Neural crest cell (in vitro differentiated cells): ENCODE data around the gene CHMP6. TPM values are rescaled to one million over a fixed set of nuclear protein-coding genes. Genes with fewer than 3 reads are reported as not detected.

Experiments used
- DNase-seq: peaks from one replicate; pipeline ENCODE4 v3.0.0; 2021; ENCODE audit warnings: low read depth, mixed read lengths, low spot score
- H3K27ac Mint-ChIP-seq: one replicate; pipeline ENCODE4 v1.8.0; 2021; ENCODE audit warnings: mild to moderate bottlenecking, mixed read lengths; ENCODE audit not compliant: unreplicated experiment
- H3K27me3 Mint-ChIP-seq: 2 replicates; pipeline ENCODE4 v1.8.0; 2021; ENCODE audit warnings: low read depth, mild to moderate bottlenecking, mixed read lengths
- H3K36me3 Mint-ChIP-seq: 2 replicates; pipeline ENCODE4 v1.8.0; 2021; ENCODE audit warnings: low read depth, mild to moderate bottlenecking, mixed read lengths
- H3K4me1 Mint-ChIP-seq: 2 replicates; pipeline ENCODE4 v1.8.0; 2021; ENCODE audit warnings: mixed read lengths
- H3K4me3 Mint-ChIP-seq: one replicate; pipeline ENCODE4 v1.8.0; 2021; ENCODE audit warnings: mild to moderate bottlenecking, mixed read lengths
- H3K9me3 Mint-ChIP-seq: 2 replicates; pipeline ENCODE4 v1.8.0; 2021; ENCODE audit warnings: mixed read lengths
- total RNA-seq: library from RNA; stranded (reverse); gene quantifications from 2 replicates; pipeline ENCODE4 v1.2.1, GENCODE V29; 2021
- TF ChIP-seq, protein P1 (sequence below): fragments of 200-600 bp; sonication (generic); conservative IDR thresholded peaks from 2 replicates; pipeline ENCODE4 v1.5.0; 2021; ENCODE audit warnings: antibody characterized with exemption, mild to moderate bottlenecking

Gene CHMP6
- total RNA-seq, 1 donor from 2014 or later: 32.7 TPM

DNA sequence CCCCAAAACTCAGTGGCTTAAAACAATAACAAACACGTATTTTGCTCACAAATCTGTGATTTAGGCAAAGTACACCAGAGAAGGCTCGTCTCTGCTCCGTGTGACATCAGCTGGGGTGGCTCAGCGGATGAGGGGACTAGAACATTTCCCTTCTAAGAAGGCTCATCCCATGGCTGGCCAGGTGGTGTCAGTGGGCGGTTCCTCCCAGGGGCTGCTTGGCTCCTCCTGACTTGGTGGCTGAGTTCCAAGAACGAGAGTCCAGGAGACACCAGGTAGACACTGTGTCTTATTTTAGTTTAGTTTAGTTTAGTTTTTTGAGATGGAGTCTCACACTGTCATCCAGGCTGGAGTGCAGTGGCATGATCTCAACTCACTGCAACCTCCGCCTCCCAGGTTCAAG, 5.6 kb upstream of the CHMP6 start:
- Mint-ChIP-seq H3K36me3 (no peaks in the 10 kb centered on the region), H3K9me3 (no peaks in the 10 kb centered on the region), H3K27ac (no peak overlapping the region), H3K4me1 (peaks cover 19% of the 10 kb centered on the region), H3K27me3 (peaks cover 12% of the 10 kb centered on the region), H3K4me3 (no peak overlapping the region)
- no peak for DNase-seq
- TF ChIP-seq, protein P1, sequence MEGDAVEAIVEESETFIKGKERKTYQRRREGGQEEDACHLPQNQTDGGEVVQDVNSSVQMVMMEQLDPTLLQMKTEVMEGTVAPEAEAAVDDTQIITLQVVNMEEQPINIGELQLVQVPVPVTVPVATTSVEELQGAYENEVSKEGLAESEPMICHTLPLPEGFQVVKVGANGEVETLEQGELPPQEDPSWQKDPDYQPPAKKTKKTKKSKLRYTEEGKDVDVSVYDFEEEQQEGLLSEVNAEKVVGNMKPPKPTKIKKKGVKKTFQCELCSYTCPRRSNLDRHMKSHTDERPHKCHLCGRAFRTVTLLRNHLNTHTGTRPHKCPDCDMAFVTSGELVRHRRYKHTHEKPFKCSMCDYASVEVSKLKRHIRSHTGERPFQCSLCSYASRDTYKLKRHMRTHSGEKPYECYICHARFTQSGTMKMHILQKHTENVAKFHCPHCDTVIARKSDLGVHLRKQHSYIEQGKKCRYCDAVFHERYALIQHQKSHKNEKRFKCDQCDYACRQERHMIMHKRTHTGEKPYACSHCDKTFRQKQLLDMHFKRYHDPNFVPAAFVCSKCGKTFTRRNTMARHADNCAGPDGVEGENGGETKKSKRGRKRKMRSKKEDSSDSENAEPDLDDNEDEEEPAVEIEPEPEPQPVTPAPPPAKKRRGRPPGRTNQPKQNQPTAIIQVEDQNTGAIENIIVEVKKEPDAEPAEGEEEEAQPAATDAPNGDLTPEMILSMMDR: no peak

DNA sequence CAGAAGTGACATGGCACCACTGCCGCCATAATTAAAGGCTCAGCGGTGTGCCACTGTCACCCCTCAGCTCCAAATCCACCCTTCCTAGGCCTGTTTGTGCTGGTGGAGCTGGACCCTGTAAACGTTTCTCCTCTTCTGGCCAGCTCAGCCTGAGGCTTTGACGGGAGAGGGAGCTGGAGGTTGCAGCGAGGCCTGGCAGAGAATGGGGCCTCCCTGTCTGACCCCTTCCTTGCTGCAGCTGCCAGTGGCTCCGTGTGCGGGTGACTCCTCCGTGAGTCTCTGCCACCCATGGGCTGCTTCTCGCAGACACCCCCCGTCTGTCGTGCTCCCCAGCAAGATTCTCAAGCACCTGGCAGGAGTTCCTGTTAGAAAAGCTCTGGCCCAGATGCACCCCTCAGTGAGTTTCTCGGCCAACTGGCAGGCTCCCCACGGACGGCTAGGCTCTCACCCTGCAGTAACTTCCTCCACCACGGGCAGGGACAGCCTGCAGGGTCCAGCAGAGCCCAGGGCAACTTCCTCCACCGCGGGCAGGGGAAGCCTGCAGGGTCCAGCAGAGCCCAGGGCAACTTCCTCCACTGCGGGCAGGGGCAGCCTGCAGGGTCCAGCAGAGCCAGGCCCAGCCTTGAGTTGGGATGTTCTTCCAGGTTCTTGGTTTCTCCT, 4.7 kb upstream of the CHMP6 start:
- Mint-ChIP-seq H3K4me1 (peaks cover 19% of the 10 kb centered on the region), H3K9me3 (no peaks in the 10 kb centered on the region), H3K4me3 (no peak overlapping the region), H3K27me3 (peaks cover 12% of the 10 kb centered on the region), H3K36me3 (no peaks in the 10 kb centered on the region), H3K27ac (no peak overlapping the region)
- TF ChIP-seq, protein P1: no peak
- DNase-seq: no peak

DNA sequence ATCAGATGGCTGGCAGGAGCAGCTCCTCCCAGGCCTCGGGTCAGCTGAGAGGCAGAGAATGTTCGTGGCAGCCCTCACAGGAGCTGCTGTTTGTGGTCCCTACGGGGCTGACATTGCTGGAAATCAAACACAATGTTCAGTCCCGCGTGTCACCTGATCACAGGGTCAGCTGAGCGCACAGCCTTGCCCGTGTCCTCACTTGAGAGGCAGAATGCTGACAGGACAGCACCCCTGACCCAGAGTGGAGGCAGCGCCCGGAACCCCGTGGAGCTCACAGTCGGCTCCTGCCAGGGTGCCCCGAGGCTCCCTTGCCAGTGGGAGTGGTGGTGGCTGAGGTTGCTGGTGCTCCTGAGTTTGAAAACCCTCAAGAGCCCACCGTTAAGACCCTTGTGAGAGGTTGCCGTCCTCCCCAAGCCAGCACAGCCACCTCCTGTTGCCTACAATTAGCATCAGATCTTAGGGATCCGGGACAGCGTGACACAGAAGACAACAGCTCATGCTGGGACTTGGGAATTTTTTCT, 3.6 kb upstream of the CHMP6 start:
- no peaks in the 10 kb centered on the region for H3K36me3 Mint-ChIP-seq

DNA sequence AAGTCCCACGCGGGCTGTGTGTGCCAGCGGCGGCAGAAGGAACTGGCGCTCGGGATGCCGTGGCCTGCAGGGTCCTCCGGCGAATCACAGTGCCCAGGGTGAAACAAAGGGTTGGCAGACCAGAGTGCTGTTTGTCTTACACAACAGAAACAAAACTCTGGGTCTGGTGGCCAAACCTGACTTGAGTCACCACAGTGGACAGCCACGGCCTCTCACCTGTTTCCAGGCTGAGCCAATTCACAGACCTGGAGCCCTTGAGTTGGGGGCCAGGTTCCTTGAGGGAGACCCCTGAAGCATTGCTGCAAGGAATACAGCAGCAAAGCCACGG, 2.1 kb upstream of the CHMP6 start:
- H3K4me1 Mint-ChIP-seq: peaks cover 26% of the 10 kb centered on the region
- H3K4me3 Mint-ChIP-seq: peak overlapping the region; percentile 88
- TF ChIP-seq, protein P1: no peak

More for the DNA sequence above, 3.6 kb upstream of the CHMP6 start:
- no peak overlapping the region for H3K4me3 Mint-ChIP-seq
- H3K27me3 Mint-ChIP-seq: peaks cover 12% of the 10 kb centered on the region
- peaks cover 24% of the 10 kb centered on the region for H3K4me1 Mint-ChIP-seq
- H3K9me3 Mint-ChIP-seq: no peaks in the 10 kb centered on the region
- TF ChIP-seq, protein P1: no peak
- no peak overlapping the region for H3K27ac Mint-ChIP-seq
- no peak for DNase-seq

DNA sequence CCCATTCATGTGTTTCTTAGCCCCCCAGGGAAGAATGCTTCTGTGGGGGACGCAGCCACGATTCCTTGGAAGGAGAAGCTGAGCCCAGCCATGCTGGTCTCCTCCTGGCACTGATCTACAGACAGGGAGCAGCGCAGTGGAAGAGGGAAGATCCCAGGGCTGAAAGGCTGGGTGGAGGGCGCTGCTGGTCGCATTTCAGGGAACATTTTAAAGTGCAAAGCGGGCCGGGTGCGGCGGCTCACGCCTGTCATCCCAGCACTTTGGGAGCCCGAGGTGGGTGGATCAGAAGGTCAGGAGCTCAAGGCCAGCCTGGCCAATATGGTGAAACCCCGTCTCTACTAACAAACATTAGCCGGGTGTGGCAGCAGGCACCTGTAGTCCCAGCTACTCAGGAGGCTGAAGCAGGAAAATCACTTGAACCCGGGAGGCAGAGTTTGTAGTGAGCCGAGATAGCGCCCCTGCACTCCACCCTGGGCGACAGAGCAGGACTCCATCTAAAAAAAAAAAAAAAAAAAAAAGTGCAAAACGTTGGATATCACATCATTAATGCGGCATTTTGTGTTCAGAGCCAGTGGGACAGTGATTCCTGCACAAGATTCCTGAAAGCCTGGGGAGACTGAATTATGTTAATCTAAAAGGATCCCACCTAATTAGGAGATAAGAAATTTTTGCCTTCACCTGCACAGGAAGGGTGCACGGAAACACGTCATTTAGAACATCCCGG, 558 bp upstream of the CHMP6 start:
- peaks cover 17% of the 10 kb centered on the region for H3K4me1 Mint-ChIP-seq
- H3K9me3 Mint-ChIP-seq: no peaks in the 10 kb centered on the region
- no peak for DNase-seq
- no peaks in the 10 kb centered on the region for H3K36me3 Mint-ChIP-seq
- no peak overlapping the region for H3K27ac Mint-ChIP-seq
- H3K4me3 Mint-ChIP-seq: peak overlapping the region; percentile 88
- H3K27me3 Mint-ChIP-seq: peaks cover 12% of the 10 kb centered on the region
- TF ChIP-seq, protein P1: no peak

More for the DNA sequence above, 2.1 kb upstream of the CHMP6 start:
- no peaks in the 10 kb centered on the region for H3K9me3 Mint-ChIP-seq
- no peak overlapping the region for H3K27ac Mint-ChIP-seq
- peaks cover 12% of the 10 kb centered on the region for H3K27me3 Mint-ChIP-seq
- H3K36me3 Mint-ChIP-seq: no peaks in the 10 kb centered on the region
- DNase-seq: no peak
